Muscle layer of colon (tissue), 2 donors: Measurements from ENCODE around the gene ETV3.

Experiments used
- H3K27ac ChIP-seq: one replicate; pipeline ENCODE4 v1.7.0; 2013; ENCODE audit warnings: low read depth, mild to moderate bottlenecking, low read length, moderate library complexity
- H3K27me3 ChIP-seq, 2 donors: one replicate each; pipeline ENCODE4 v1.7.0; 2013; ENCODE audit warnings: low read length in 2 of 2, mild to moderate bottlenecking in 2 of 2; ENCODE audit not compliant: insufficient read depth in 2 of 2, control insufficient read depth in 1 of 2
- H3K36me3 ChIP-seq: one replicate; pipeline ENCODE4 v1.7.0; 2013; ENCODE audit warnings: mild to moderate bottlenecking, low read length; ENCODE audit not compliant: insufficient read depth
- H3K4me1 ChIP-seq: one replicate; pipeline ENCODE4 v1.7.0; 2013; ENCODE audit warnings: mild to moderate bottlenecking, low read length; ENCODE audit not compliant: insufficient read depth
- H3K4me3 ChIP-seq, 2 donors: one replicate each; pipeline ENCODE4 v1.7.0; 2013; ENCODE audit warnings: low read length in 2 of 2, low read depth in 1 of 2, mild to moderate bottlenecking in 1 of 2, moderate library complexity in 1 of 2
- H3K9ac ChIP-seq: one replicate; pipeline ENCODE4 v1.7.0; 2013; ENCODE audit warnings: low read length
- H3K9me3 ChIP-seq: one replicate; pipeline ENCODE4 v1.7.0; 2013; ENCODE audit warnings: mild to moderate bottlenecking, low read length
- donor health status: abdominal sarcoma.
- donor health status: Adenocarcinoma of cecum.

ETV3 gene

DNA sequence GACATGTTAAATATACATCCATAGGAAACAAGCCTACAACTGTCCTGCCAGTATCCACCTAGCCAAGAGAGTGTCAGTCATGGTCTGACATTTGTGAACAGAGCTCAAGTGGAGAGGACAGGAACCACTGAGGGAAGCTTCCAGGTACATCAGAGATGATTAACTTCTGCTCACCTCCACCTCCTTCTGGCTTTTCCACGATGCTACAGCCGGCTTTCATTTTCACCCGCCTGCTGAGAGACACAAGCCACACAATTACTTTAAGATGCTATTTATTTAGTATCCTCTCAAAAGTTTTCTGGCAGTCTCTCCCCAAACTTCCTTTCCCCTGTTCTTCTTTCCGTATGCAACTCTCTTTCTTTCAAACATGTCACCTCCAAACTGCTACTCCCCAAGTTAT lies 2.1 kb downstream of the ETV3 start:
- Histone ChIP-seq H3K27ac (no peak overlapping the region), H3K9ac (no peak overlapping the region)

DNA sequence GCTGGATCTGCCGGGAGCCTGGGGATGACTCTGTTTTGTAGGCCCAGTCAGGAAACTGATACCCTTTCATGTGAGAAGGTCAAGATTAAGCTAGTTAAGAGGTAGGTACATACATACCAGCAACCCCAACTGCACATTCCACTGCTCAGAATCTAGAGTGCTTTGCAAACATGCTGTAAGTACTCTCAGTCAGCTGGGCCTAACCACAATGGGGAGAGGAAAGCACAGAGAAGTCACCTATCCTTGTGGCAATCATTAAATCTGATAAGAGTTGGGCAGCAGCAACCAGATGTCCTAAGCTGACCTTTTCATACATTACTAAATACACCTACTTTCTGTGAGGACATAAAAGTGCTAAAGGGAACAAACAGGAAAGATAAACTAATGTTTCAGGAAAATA lies 2.5 kb downstream of the ETV3 start:
- Histone ChIP-seq H3K36me3 (peaks cover 54% of the 10 kb centered on the region), H3K27me3 (no peaks in the 10 kb centered on the region), H3K4me3 (no peak overlapping the region), H3K9ac (no peak overlapping the region), H3K27ac (no peak overlapping the region), H3K4me1 (peaks cover 20% of the 10 kb centered on the region), H3K9me3 (no peaks in the 10 kb centered on the region)

More for the DNA sequence above, 2.1 kb downstream of the ETV3 start:
- no peaks in the 10 kb centered on the region for H3K9me3 ChIP-seq
- H3K36me3 ChIP-seq = peaks cover 50% of the 10 kb centered on the region
- no peaks in the 10 kb centered on the region for H3K27me3 ChIP-seq
- no peak overlapping the region for H3K4me3 ChIP-seq
- H3K4me1 ChIP-seq = peaks cover 20% of the 10 kb centered on the region

GRCh38 chr1:157135070-157135469 lies 3.1 kb downstream of the ETV3 start:
- Histone ChIP-seq H3K9ac (no peak overlapping the region), H3K27me3 (no peaks in the 10 kb centered on the region), H3K27ac (no peak overlapping the region), H3K9me3 (no peaks in the 10 kb centered on the region), H3K4me1 (peaks cover 20% of the 10 kb centered on the region), H3K4me3 (no peak overlapping the region), H3K36me3 (peaks cover 60% of the 10 kb centered on the region)

DNA sequence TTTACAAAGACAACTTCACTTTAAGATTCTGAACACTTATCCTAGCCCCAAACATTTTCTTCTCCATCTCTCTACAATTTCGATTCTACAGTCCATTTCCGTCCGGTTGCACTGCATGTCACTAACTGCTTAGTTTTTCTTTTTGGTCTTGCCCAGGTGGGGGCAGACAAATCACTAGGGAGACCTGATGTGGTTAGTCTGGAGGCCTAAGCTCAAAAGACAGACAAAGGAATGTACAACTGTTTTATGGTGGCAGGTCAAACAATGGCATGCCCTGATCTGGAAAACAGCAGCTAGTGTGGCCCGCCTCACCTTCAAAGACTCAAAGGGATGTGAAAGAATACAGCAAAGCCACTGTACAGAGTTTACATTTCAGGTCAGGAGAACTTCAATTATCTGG lies 3.8 kb downstream of the ETV3 start:
- no peak overlapping the region for H3K4me3 ChIP-seq
- peaks cover 20% of the 10 kb centered on the region for H3K4me1 ChIP-seq
- peaks cover 61% of the 10 kb centered on the region for H3K36me3 ChIP-seq
- H3K27me3 ChIP-seq = no peaks in the 10 kb centered on the region
- no peaks in the 10 kb centered on the region for H3K9me3 ChIP-seq
- H3K9ac ChIP-seq = no peak overlapping the region
- H3K27ac ChIP-seq = no peak overlapping the region

GRCh38 chr1:157133426-157133825 lies 4.8 kb downstream of the ETV3 start:
- no peak overlapping the region for H3K4me3 ChIP-seq
- H3K27me3 ChIP-seq = no peaks in the 10 kb centered on the region
- peaks cover 61% of the 10 kb centered on the region for H3K36me3 ChIP-seq
- H3K9me3 ChIP-seq = no peaks in the 10 kb centered on the region
- H3K27ac ChIP-seq = no peak overlapping the region
- H3K4me1 ChIP-seq = peaks cover 16% of the 10 kb centered on the region
- H3K9ac ChIP-seq = no peak overlapping the region

- Histone ChIP-seq H3K27me3 (no peaks in the 10 kb centered on the region), H3K9me3 (no peaks in the 10 kb centered on the region), H3K27ac (no peak overlapping the region), H3K36me3 (peaks cover 68% of the 10 kb centered on the region), H3K4me1 (peaks cover 16% of the 10 kb centered on the region), H3K4me3 (no peak overlapping the region), H3K9ac (no peak overlapping the region)
Measured at GRCh38 chr1:157132616-157133167, 5.5 kb downstream of the ETV3 start.

- Histone ChIP-seq H3K27ac (no peak overlapping the region), H3K4me1 (peaks cover 13% of the 10 kb centered on the region), H3K36me3 (peaks cover 69% of the 10 kb centered on the region), H3K9ac (no peak overlapping the region), H3K4me3 (no peak overlapping the region), H3K9me3 (no peaks in the 10 kb centered on the region), H3K27me3 (no peaks in the 10 kb centered on the region)
Measured at GRCh38 chr1:157132111-157132510, 6.1 kb downstream of the ETV3 start.

GRCh38 chr1:157131281-157131680 lies 6.9 kb downstream of the ETV3 start:
- Histone ChIP-seq H3K9me3 (no peaks in the 10 kb centered on the region), H3K9ac (no peak overlapping the region), H3K4me1 (peaks cover 4% of the 10 kb centered on the region), H3K4me3 (no peak overlapping the region), H3K36me3 (peaks cover 69% of the 10 kb centered on the region), H3K27me3 (no peaks in the 10 kb centered on the region), H3K27ac (no peak overlapping the region)

GRCh38 chr1:157124855-157125254 lies 13.3 kb downstream of the ETV3 start:
- H3K9ac ChIP-seq = no peak overlapping the region
- no peaks in the 10 kb centered on the region for H3K4me1 ChIP-seq
- H3K36me3 ChIP-seq = peaks cover 39% of the 10 kb centered on the region
- H3K4me3 ChIP-seq = no peak overlapping the region
- H3K9me3 ChIP-seq = no peaks in the 10 kb centered on the region
- no peak overlapping the region for H3K27ac ChIP-seq
- H3K27me3 ChIP-seq = no peaks in the 10 kb centered on the region

DNA sequence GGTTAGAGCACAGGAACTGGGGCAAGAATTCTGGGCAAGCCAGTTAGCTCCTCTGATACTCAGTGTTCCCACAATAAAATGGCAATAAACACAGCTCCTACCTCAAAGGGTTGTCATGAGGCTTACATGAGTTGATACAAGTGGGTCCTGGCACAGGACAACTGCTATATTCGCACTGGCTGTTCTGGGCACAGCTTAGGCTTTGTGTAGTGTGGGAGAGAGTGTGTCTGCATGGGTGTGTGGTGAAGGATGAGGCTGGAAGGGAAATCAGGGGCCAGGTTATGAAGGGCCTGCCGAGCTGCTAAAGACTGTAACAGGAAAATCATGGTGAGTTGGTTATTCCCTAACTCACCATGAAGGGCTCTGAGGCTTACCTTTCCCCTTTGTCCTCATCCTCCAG lies 18.7 kb downstream of the ETV3 start:
- Histone ChIP-seq H3K36me3 (peaks cover 16% of the 10 kb centered on the region), H3K9me3 (no peaks in the 10 kb centered on the region), H3K27ac (no peak overlapping the region), H3K4me3 (no peak overlapping the region), H3K27me3 (no peaks in the 10 kb centered on the region), H3K4me1 (no peaks in the 10 kb centered on the region), H3K9ac (no peak overlapping the region)

GRCh38 chr1:157119008-157119407 lies 19.2 kb downstream of the ETV3 start:
- no peaks in the 10 kb centered on the region for H3K9me3 ChIP-seq
- H3K27ac ChIP-seq = no peak overlapping the region
- no peak overlapping the region for H3K4me3 ChIP-seq
- H3K36me3 ChIP-seq = peaks cover 12% of the 10 kb centered on the region
- no peaks in the 10 kb centered on the region for H3K27me3 ChIP-seq
- no peaks in the 10 kb centered on the region for H3K4me1 ChIP-seq
- H3K9ac ChIP-seq = no peak overlapping the region

- no peaks in the 10 kb centered on the region for H3K9me3 ChIP-seq
- no peak overlapping the region for H3K4me3 ChIP-seq
- peaks cover 0 to 2% of the 10 kb centered on the region in 2 donors for H3K27me3 ChIP-seq
- H3K27ac ChIP-seq = no peak overlapping the region
- peaks cover 2% of the 10 kb centered on the region for H3K36me3 ChIP-seq
- no peak overlapping the region for H3K9ac ChIP-seq
- H3K4me1 ChIP-seq = no peaks in the 10 kb centered on the region
Measured at GRCh38 chr1:157117527-157118057, 20.6 kb downstream of the ETV3 start.
